ENCODE results near the gene BLVRB.
"Not testable (repeated sequence)": the region's sequence is repeated elsewhere in the genome, so short reads cannot be mapped to it uniquely, and the experiment has no call there.

The BLVRB gene

DNA sequence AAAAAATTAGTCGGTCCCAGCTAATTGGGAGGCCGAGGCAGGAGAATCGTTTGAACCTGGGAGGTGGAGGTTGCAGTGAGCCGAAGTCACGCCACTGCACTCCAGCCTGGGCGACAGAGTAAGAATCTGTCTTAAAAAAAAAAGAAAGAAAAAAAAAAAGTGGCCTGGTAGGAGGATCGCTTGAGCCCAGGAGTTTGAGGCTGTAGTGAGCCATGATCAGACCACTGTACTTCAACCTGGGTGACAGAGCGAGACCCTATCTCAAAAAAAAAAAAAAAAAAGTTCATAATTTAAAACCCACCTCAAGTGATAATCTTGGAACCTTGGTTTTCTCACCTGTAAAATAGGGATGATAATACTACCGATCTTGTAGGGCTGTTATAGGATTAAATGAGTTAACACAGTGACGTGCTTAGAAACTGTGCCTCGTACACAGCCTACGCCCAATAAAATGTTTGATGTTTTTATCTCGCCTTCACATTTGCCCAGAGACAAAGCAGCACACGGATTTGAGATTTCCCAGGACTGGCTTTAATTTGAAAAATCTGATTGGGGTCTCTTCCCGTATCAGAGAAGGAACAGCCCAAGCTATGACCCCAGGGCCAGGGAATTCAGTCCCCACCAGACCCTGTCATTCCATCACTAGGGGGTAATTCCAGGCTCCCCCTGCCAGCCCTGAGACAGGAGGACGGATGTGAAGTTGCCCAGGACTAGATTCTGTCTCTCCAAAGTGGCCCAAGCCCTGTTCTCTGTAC is 43.4 kb downstream of the BLVRB start:
- DNase-seq = no peak

DNA sequence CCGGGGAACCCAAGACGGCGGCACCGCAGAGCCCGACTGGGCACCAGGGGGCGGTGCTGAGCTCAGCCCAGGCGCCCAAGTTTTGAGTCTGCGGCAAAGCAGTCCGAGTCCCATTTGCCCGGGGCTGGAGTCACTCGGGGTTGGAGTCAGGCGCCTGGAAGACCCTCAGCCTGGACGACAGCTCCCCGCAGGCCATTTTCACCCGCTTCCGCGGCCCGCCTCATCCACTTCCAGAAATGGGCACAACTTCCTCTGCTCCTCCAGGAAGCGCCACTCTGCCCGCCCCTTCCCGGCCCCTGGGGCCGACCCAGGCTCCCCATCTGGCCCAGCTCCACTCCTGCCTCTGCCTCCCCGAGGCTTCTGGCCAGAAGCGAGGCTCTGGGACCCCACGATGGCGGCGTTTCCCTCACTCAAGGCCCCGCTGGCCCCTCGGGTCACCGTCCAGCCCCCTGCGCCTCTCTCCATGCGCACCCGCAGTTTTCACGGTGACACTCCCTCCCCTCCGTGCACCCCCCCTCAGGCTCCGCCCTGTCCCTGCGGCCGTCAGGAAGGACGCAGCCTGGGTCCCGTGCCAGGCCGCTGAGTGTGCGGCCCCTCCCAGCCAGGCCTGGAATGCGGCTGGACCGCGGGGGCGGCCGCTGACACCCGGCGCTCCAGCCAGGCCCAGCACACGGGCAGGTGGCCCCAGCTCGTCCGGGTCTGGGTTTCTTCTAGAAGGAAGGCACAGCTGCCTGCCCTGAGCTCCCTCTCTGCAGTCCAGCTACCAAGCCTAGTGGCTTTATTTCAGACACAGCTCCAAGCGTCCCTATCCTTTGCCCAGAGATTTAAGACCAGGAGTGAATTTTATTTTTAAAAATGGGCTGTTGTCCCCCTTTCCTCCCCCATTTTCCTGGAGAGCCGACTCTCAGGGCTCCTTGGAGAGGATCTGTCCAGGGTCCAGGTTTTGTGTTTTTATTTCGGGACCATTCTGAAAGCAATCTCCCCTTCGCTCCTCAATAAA is 44.5 kb downstream of the BLVRB start:
- DNase-seq = peak; percentile 87 to 95 (median 89)

DNA sequence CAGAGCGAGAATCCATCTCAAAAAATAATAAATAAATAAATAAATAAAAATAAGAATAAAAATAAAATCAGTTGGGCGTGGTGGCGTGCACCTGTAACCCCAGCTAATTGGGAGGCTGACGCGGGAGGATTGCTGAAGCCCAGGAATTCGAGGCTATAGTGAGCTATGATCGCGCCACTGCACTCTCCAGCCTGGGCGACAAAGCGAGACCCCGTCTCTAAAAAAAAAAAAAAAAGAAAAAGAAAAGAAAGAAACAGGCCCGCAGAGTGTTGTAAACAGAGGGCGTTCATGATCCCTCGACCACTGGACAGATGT is 45.1 kb downstream of the BLVRB start:
- no peak for DNase-seq

DNA sequence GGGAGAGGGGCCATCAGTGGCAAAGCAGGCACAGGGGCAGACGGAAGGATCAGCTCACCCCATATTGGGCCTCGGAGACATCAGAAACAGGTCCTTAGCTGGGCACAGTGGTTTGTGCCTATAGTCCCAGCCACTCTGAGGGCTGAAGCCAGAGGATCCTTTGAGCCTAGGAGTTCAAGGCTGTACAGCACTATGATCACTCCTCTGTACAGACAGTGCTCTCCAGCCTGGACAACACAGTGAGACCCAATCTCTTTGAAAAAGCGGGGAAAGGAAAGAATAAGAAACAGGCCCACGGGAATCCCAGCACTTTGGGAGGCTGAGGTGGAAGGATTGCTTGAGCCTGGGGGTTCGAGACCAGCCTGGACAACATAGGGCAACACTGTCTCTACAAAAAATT is 45.8 kb downstream of the BLVRB start:
- DNase-seq = no peak

DNA sequence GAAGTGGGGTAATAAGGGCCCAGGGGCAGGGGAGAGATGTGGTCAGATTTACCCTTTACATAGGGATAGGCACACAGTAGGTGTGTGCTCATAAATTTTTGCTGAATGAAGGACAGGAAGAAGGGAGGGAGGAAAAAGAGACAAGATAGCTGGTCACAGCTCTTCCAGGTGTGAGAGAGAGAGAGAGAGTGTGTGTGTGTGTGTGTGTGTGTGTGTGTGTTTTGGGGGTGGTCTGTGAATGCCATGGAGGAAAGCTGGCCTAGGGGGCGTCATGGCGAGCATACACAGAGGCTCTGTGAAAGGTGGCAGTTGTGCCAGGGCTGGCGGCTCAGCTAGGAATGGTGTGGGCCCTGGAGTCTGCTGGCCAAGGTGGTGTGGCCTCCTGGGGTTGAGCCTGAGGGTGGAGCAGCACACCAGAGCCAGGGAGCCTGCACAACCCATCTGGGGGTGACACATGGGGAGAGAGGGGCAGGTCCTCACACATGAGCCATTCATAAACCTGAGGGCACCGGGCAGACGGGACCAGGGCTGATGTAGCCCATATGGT is 46.4 kb downstream of the BLVRB start:
- no peak for DNase-seq

DNA sequence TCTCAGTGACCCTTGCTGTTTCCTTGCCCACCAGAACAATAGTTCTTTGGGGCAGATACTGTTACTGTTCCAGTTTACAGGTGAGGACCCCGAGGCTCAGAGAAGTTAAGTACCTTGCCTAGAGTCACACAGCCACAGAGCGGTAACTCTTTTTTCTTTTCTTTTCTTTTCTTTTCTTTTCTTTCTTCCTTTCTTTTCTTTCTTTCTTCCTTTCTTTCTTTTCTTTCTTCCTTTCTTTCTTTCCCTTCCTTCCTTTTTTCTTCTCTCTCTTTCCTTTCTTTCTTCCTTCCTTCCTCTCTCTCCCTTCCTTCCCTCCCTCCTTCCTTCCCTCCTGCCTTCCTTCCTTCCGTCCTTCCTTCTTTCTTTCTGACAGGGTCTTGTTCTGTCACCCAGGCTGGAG is 47.5 kb downstream of the BLVRB start:
- no peak for DNase-seq

DNA sequence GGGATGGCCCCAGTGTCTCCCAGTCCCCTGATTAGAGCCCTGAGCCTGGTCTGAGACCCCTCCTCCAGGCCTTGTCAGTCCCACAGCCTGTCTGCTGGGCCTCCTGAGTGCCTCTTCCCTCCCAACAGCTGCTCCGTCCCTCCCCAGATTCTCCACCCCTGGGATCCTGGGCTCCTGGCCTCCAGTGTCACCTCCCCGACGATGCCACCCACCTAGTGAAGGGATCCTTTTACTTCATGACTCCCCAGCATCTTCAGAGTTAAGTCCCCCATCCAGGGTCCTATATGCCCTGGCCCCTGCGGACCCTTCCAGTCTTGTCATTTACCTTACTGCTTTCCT is 47.9 kb downstream of the BLVRB start:
- DNase-seq = no peak

DNA sequence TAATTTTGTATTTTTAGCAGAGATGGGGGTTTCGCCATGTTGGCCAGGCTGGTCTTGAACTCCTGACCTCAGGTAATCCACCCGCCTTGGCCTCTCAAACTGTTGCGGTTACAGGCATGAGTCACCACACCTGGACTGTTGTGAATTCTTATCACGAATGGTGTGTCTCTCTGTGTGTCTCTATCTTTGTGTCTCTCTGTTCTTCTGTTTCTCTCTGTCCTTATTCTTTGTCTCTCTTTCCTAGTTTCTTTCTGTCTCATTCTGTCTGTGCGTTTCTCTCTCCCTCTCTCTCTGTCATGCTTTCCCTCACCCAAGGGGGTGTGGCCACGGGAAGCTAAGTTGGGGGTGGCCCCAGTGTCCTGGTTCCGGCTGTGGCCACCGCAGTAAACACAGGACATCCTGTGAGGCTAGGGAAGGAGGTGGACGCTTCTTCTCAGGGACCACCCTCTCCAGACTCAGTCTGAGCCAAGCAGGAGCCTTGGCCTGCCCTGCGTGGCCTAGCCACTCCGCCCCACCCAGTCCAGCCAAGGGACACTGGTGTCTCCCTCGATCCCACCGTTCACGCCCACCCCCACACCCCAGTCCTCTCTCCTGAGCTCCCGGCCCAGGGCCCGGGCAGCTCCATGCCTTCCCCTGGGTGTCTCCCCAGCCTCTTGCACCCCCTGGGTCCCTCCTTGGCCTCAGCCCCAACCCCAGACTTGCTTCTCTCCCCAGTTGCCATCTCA is 48.5 kb downstream of the BLVRB start:
- peak; percentile 44 to 63 (median 46) for DNase-seq

DNA sequence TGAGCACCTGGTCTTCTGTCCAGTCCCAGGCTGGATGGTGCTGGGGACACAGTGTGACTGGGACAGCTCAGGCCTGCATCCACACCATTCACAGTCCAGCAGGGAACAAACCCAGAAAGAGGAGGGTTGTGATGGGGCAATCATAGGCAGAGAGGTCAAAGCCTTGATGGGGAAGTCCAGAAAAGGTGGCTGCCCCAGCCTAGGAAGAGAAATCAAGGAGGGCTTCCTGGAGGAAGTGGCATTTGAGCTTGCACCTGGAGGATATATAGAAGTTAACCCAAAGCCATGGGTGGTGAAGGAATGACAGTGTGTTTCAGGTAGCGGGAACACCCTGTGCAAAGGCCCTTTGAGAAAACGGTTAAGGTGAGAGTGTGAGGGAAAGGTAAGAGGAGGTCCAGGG is 49.8 kb downstream of the BLVRB start:
- DNase-seq = no peak

DNA sequence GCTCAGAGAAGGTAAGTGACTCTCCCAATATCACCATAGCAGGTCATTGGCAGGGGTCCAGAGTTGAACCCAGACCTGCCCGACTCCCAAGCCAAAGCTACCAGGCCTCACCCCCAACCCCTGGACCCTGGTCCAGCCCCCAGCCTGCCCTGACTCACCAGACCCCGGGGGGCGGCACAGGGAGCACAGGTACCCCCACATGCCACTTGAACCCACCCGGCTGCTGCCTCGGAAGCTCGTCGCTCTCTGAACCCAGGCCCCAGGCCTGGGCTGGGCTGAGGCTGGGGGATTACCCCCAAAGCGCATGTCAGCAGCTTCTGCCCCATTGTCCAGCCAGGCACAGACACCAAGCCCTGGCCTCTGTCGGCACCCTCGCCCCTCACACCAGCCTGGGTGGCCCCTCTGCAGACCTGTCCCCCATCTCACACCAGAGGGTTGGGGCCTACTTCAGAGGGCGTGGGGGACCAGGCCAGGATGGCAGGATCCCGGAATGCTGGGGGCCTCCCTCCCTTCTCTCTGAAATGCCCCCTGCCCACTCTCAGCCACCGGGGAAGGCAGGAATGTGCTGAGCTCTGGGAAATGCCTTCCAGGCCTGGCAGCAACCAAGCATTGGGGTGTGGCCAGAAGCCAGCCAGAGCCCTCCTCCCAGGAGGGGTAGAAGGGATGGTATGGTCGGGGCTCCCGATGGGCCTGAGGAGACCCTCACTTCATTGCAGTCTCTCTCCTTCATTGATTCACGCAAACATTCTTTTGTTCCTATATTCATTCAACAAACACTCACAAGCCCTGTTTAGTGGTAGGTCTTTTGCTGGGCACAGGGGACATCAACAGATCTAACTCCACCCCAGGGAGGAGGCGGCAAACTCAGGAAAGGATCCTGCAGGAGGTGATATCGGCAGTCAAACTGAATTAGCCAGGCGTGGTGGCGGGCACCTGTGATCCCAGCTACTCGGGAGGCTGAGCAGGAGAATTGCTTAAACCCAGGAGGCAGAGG is 50.7 kb downstream of the BLVRB start:
- DNase-seq = no peak

DNA sequence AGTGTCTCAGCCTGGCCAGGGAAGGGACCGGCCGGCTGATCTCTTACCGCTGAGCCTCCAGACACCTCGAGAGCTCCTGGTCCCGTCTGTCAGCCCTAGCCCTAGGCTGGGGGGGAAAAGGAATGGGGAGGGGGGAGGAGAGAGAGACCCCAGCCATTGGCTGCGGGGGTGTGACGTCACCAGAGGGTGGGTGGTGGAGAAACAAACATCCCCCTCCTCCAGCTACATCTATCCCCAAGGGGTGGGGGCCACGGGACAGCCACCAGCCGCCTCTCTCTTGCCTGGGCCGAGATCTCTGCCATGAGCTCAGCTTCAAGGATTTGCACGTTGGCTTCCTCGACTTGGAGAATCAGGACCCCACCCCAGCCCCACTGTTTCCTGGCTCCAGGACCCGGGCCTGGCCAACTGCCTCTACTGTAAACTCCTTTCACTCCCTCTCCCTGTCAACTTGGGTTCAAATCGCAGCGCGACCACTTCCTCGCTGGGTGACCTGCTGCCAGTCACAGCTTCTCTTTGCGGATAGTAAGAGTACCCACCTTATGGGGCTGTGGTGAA is 52.2 kb downstream of the BLVRB start, which contains the start of gene PRX:
Gene PRX, minus strand, starts transcription at position 88 of the 555 bp plus-strand sequence. CDS start 5,446 bp downstream, outside the sequence.
- DNase-seq = no peak

DNA sequence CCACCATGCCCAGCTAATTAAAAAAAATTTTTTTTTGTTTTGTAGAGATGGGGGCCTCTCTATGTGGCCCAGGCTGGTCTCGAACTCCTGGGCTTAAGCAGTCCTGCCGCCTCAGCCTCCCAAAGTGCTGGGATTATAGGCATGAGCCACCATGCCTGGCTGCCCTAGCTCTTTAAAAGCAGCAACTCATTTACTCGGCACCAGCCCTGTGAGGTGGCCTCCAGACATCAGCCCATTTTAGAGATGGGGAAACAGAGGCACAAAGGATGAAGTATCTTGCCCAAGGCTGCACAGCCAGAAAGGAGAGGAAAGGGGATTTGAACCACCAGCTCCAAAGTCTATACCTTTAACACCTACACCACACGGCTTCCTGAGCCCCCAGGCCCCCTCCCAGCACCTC is 52.7 kb downstream of the BLVRB start:
- no peak for DNase-seq

DNA sequence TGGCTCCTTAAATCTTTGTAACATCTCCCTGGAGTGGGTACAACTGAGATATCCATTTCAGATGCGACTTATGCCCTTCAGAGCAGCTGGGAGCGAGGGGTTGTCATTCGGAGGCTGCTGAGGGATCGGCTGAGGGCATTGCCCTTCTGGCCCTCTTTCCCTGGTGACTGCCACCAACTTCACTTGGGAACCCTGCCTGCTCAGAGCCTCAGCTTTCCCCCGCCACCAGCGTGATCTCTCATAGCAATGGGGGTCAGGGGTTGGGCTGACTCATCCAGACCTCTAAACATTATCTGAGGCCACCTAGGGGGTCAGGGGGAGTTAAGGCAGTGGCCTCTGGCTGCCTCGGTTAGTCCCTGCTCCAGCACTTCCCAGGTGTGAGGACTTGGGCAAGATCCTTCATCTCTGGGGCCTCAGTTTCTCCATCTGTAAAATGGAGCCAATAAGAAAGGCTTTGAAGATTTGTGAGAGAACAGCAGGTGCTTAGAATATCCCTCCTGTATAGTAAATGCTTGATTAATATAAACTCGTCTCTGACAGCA is 53.5 kb downstream of the BLVRB start:
- no peak for DNase-seq

DNA sequence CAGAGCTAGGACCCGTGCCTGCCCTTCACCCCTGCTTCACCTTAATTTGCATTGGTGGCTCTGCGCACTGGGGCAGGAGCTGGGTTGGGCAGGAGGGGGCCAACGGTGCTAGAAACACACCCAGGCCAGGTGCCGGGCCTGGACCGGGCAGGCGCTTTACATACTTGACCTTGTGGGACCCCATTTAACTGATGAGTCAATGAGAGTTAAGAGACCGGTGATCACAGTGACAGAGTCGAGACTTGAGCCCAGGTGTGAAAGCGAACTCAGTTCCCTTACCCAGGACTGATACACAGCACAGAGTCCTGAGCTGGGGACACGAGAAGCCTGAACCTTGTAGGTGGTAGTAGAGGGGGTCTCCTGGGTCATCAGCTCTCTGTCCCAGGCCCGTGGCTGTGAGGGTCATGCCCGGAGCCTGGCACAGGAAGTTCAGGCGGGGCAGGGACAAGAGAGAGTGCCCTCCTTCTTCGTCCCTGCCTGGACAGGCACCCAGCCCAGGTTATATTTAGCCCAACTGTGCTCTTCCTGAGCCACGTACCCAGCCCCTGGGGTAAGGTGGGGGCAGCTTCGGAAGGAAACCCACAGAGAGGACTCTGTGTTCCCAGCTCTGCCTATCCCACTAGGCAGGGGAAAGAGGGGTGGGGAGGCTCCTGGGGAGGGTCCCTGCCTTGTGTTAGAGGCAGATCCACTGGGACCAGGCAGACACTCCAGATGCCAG is 54.3 kb downstream of the BLVRB start:
- DNase-seq = no peak

DNA sequence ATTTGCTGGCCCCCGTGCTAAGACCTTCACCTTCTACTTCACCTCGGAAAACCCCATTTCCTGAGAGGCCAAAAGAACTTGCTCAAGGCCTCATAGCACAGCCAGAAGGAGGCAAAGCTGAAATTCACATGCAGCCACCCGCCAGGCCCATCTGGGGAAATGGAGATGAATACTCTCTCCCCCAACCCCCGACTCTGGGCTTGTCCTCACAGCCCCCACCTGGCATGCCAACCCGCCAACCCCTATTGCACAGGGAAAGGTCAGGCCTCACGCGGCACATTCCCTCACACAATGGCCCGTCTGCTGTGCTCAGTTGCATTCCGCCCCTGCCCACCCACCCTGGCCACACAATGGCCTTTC is 55.5 kb downstream of the BLVRB start:
- no peak for DNase-seq

DNA sequence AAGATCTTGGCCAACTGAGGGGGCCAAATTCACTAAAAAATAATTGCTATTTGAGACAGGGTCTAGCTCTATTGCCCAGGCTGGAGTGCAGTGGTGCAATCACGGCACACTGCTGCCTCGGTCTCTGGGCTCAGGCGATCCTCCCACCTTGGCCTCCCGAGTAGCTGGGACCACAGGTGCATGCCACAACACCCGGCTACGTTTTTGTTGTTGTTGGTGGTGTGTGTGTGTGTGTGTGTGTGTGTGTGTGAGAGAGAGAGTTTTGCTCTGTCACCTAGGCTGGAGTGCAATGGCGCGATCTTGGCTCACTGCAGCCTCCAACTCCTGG is 57.0 kb downstream of the BLVRB start:
- not testable (repeated sequence) for DNase-seq

DNA sequence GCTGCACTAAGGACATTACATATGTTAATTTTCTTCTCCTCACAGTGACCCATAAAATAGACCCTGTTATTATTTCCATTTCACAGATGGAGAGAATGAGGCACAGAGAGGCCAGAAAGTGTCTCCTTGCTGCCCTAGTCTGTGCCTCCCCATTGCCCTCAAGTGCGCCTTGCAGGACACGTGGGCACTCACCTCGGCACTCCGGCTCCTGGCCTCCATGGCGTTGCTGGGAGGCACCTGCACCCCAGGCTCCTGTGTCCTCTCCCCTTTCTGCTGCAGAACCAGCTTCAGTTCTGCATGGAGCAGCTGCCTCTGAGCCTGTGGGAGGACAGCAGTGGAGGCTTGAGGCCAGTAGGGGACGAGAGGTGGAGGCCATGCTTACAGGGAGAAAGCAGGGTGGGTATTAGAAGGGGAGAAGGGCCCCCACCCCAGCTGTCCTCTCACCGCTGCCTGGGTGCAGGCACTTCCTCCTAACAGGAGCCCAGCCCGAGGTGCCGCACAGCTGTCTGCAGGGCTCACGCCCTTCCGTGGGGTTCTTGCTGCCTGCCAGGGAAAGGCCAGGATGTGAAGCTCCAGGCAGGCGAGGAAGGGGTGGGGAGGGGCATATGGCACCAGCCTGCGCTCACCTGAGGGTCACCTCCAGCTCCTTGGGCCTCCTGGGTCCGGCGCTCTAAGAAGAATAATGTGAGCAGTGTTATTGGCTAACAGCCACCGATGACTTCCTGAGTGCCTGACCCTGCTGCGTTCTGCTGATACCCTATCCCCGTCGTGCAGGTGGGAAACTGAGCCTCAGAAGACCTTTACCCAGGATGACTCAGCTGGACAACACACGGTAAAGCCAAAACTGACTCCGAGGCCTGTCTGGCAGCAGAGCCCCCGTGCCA is 57.6 kb downstream of the BLVRB start:
- DNase-seq = no peak

DNA sequence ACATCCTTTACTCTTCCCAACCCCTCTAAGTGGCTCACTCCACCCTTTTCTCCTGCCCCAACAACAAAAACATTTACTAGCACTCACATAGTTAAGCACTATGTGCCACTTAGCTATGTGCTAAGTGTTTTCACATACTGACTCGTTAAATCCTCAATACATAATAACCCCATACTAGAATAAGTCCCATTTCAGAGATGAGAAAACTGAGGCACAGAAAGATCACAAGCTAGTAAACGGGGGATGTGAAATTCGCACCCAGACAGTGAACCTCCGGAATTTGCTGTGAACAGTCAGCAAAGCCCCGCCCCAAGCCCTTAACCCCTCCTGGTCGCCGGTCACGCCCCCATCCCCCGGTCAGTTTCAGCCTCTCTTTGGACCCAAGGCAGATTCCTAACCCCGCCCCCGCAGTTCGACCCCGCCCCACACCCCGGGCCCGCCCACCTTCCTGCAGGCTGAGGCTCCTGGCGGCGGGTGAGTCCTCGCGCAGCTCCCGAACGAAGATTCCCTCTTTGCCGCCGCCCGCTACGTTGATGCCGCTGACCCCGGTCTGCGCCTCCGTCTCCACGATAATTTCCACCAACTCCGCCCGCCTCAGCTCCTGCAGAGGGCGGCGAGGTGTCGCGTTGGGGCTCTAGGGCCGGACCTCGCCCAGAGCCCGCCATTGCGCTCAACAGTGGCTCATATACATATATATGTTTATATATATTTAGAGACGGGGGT is 62.1 kb downstream of the BLVRB start:
- peak; percentile 88 to 97 (median 94) for DNase-seq

DNA sequence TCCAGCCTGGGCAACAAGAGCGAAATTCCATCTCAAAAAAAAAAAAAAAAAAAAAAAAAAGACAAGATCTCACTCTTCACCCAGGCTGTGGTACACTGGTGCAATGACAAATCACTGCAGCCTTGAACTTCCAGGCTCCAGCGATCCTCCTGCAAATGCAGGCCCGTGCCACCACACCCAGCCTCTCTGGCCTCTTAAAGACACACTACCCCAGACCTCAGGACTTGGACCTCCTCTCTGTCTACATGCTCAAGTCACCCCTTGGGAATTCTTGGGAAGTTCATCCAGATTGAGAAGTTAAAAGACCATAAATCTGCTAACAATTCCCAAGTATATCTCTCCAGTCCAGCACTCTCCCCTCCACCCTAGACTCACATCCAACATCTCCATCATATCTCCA is 65.0 kb downstream of the BLVRB start:
- no peak for DNase-seq

Measured in suppressor macrophage treated with lipopolysaccharide for 1 hour (primary cell).